ENCODE data around the gene LRP8. TPM values are rescaled to one million over a fixed set of nuclear protein-coding genes. Genes with fewer than 3 reads are reported as not detected.

The LRP8 gene
- total and polyA plus RNA-seq, 2 experiments from 2014 or later = 27.8 to 71.1 TPM

GRCh38 chr1:53303243-53303642 lies 24.6 kb downstream of the LRP8 start (continued):
- TF ChIP-seq ZNF462 (CRISPR knock-in tag; IDR thresholded peaks at IDR 0.05) (no peak), ETS1 (IDR thresholded peaks at IDR 0.05) (no peak), ZNF114 (CRISPR knock-in tag; IDR thresholded peaks at IDR 0.05) (no peak), JUNB (IDR thresholded peaks at IDR 0.05; ENCODE audit: unreplicated experiment) (no peak)

- no peak overlapping the region for H3K4me3 Mint-ChIP-seq
- no peak overlapping the region for H3K4me3 ChIP-seq
- ATAC-seq (no peak), DNase-seq (ENCODE audit: low spot score) (no peak)
- H4K20me1 ChIP-seq (replicated peaks; ENCODE audit: insufficient read depth) = peaks cover 33% of the 10 kb centered on the region
- no peak overlapping the region for H3K27ac Mint-ChIP-seq
- no peaks in the 10 kb centered on the region for H3K36me3 ChIP-seq (ENCODE audit: insufficient read depth)
- no peaks in the 10 kb centered on the region for H3K9me3 Mint-ChIP-seq
- peaks cover 62% of the 10 kb centered on the region for H3K4me1 Mint-ChIP-seq
- peaks cover 37% of the 10 kb centered on the region for H3K36me3 Mint-ChIP-seq (ENCODE audit: low read depth)
- no peaks in the 10 kb centered on the region for H3K27me3 ChIP-seq (ENCODE audit: insufficient read depth)
- peaks cover 5% of the 10 kb centered on the region; the same call in 1 of the 2 replicates for H3K4me1 ChIP-seq (ENCODE audit: insufficient read depth)
- peaks cover 71% of the 10 kb centered on the region for H3K79me2 ChIP-seq (replicated peaks; ENCODE audit: insufficient read depth)
- H3K9me2 ChIP-seq (ENCODE audit: insufficient read depth) = no peaks in the 10 kb centered on the region
- no peaks in the 10 kb centered on the region for H3F3A ChIP-seq (replicated peaks; ENCODE audit: low read depth)
- H3K27ac ChIP-seq (ENCODE audit: low read depth) = no peak overlapping the region
- H3K27me3 Mint-ChIP-seq (ENCODE audit: insufficient read depth, low read depth, poor library complexity) = peaks cover 40% of the 10 kb centered on the region
- no peak overlapping the region for H2AFZ ChIP-seq
- H3K4me2 ChIP-seq = no peak overlapping the region
- no peak for TF ChIP-seq POLR2AphosphoS5 (IDR thresholded peaks at IDR 0.05; ENCODE audit: low read depth)
- TF ChIP-seq REST (IDR thresholded peaks at IDR 0.05; ENCODE audit: unreplicated experiment) = no peak
- TF ChIP-seq JUNB (IDR thresholded peaks at IDR 0.05; ENCODE audit: unreplicated experiment) = no peak
- TF ChIP-seq ZNF114 (CRISPR knock-in tag; IDR thresholded peaks at IDR 0.05) = no peak
- no peak for TF ChIP-seq CTCF (conservative IDR thresholded peaks at IDR 0.05; ENCODE audit: low read depth in 2 of 2)
- no peak for TF ChIP-seq EZH2 (IDR thresholded peaks at IDR 0.05; ENCODE audit: low read depth, unreplicated experiment)
- no peak for TF ChIP-seq STAT1 (IDR thresholded peaks at IDR 0.05; ENCODE audit: unreplicated experiment)
- TF ChIP-seq EZH2phosphoT487 (IDR thresholded peaks at IDR 0.05; ENCODE audit: unreplicated experiment) = no peak
These were observed 28.6 kb downstream of the LRP8 start for GRCh38 chr1:53299233-53299632.
